BLaER1 (cell line): ENCODE data around the gene PNKP.
A peak's percentile ranks its signal among the peaks of the same experiment; 100 is the strongest.

Source experiments
- H3K27ac ChIP-seq: shearing (Covaris generic); formaldehyde crosslinking; 2 replicates; pipeline ENCODE4 v1.8.1; 2022
- H3K27me3 ChIP-seq: shearing (Covaris generic); formaldehyde crosslinking; 2 replicates; pipeline ENCODE4 v1.8.1; 2022
- H3K36me3 ChIP-seq: shearing (Covaris generic); formaldehyde crosslinking; 2 replicates; pipeline ENCODE4 v1.8.1; 2022
- H3K4me1 ChIP-seq: shearing (Covaris generic); formaldehyde crosslinking; 2 replicates; pipeline ENCODE4 v1.8.1; 2022
- H3K4me2 ChIP-seq: shearing (Covaris generic); formaldehyde crosslinking; 2 replicates; pipeline ENCODE4 v1.8.1; 2022
- H3K4me3 ChIP-seq: shearing (Covaris generic); formaldehyde crosslinking; 2 replicates; pipeline ENCODE4 v1.8.1; 2022
- H3K9ac ChIP-seq: shearing (Covaris generic); formaldehyde crosslinking; 2 replicates; pipeline ENCODE4 v1.8.1; 2022
- H3K9me3 ChIP-seq: shearing (Covaris generic); formaldehyde crosslinking; 2 replicates; pipeline ENCODE4 v1.8.1; 2022
- H4K20me1 ChIP-seq: shearing (Covaris generic); formaldehyde crosslinking; 2 replicates; pipeline ENCODE4 v1.8.1; 2022
- Cebpa-rat ChIP-seq: shearing (Covaris generic); IDR thresholded peaks from 2 replicates; pipeline ENCODE4 v1.8.1; 2022

PNKP gene

DNA sequence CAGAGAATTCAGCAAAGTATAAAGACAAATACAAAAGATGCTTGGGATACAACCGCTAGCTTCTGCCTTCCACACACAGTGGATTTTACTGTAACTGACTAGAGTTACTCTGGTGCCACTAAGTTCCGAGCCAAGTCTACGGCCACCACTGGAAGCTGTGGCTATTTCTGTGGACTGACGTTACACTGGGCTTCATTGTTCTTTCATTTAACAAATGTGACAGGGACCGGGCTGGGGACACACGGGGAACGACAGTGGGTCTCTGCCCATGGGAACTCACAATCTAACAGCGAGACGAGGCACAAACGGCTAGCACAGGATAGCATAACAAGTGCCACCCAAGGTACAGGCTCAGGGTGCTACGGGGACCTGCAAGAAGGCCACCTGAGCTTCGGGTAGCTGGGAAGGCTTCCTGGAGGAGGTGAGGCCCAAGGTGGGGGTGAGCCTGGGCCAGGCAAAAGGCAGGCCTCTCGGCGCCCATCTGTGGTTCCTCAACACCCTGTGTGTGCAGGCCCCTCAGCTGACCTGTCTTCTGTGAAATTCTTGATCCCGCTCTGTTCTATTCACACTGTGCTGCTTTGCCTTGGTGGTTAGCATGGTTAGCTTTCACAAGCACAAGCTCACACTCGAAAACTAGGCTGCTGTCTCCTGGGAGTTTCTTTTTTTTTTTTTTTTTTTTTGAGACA is 39.6 kb upstream of the PNKP start:
- H3K9me3 ChIP-seq, result no peaks in the 10 kb centered on the region
- no peak overlapping the region for H3K9ac ChIP-seq
- H3K4me1 ChIP-seq, result peaks cover 85% of the 10 kb centered on the region
- no peak for TF ChIP-seq Cebpa-rat
- H3K36me3 ChIP-seq, result peaks cover 66% of the 10 kb centered on the region
- H3K27me3 ChIP-seq, result no peaks in the 10 kb centered on the region
- H4K20me1 ChIP-seq, result peaks cover 77% of the 10 kb centered on the region
- H3K27ac ChIP-seq, result no peak overlapping the region
- no peak overlapping the region for H3K4me3 ChIP-seq
- H3K4me2 ChIP-seq, result peak overlapping the region; percentile 66

GRCh38 chr19:49904136-49904535 is 36.8 kb upstream of the PNKP start:
- Histone ChIP-seq H4K20me1 (peaks cover 48% of the 10 kb centered on the region), H3K27me3 (no peaks in the 10 kb centered on the region), H3K4me3 (no peak overlapping the region), H3K27ac (0 out of 2 replicates have a peak overlapping the region, but pooled peaks have one; percentile 26), H3K36me3 (peaks cover 38% of the 10 kb centered on the region), H3K4me1 (peaks cover 94% of the 10 kb centered on the region), H3K9me3 (no peaks in the 10 kb centered on the region), H3K4me2 (peak overlapping the region; percentile 66), H3K9ac (peak overlapping the region; percentile 41; the same call in 1 of the 2 replicates)
- no peak for TF ChIP-seq Cebpa-rat

- Histone ChIP-seq H3K4me1 (peaks cover 73% of the 10 kb centered on the region), H3K4me3 (peak within 1 kb of the TSS; percentile 61), H3K9me3 (no peaks in the 10 kb centered on the region), H3K27ac (peak within 1 kb of the TSS; percentile 91), H3K9ac (peak within 1 kb of the TSS; percentile 72), H4K20me1 (no peaks in the 10 kb centered on the region), H3K4me2 (peak within 1 kb of the TSS; percentile 99), H3K27me3 (no peaks in the 10 kb centered on the region), H3K36me3 (no peaks in the 10 kb centered on the region)
- no peak for TF ChIP-seq Cebpa-rat
These were observed 29.7 kb upstream of the PNKP start, which contains the start of gene IL4I1 for GRCh38 chr19:49896863-49897621. Gene IL4I1, minus strand, starts transcription at chr19:49896887. Its CDS starts 727 bp downstream, at chr19:49896160.

DNA sequence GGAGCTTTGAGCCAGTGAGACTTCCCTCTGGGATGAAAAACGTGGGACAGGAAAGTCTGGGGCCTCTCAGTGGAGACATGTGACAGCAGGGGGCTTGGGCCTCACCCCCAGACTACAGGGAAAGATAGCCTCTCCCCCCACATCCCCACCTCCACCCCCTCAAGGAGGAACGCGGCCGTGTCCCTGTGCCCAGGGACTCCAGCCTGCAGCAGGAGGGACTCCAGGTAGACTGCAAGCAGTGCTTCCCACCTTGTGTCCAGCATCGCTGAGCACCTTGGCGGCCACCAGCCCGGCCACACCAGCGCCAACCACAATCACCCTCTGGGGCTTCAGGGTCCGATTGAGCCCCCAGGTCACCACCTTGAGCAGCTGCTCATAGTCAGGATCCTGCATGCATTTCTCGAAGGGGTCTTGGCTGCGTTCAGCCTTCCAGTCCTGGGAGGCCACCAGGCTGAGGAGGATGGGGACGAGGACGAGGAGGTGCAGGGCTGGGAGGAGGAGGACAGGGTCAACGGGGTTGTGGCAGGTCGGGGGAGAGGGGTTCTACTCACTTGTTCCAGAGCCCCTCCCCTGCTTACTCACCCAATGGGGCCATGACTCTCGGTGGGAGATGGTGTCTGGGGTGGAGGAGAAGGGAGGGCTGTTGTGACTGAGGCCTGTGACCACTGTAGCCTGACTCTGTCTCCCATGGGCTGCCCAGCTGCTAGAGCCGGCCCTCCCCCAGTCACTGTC is 28.4 kb upstream of the PNKP start:
- Histone ChIP-seq H3K27me3 (no peaks in the 10 kb centered on the region), H3K4me1 (peaks cover 72% of the 10 kb centered on the region), H3K9me3 (no peaks in the 10 kb centered on the region), H3K36me3 (no peaks in the 10 kb centered on the region), H3K9ac (peak overlapping the region; percentile 72), H4K20me1 (no peaks in the 10 kb centered on the region), H3K27ac (peak overlapping the region; percentile 91), H3K4me2 (peak overlapping the region; percentile 99), H3K4me3 (peak overlapping the region; percentile 61)
- no peak for TF ChIP-seq Cebpa-rat

DNA sequence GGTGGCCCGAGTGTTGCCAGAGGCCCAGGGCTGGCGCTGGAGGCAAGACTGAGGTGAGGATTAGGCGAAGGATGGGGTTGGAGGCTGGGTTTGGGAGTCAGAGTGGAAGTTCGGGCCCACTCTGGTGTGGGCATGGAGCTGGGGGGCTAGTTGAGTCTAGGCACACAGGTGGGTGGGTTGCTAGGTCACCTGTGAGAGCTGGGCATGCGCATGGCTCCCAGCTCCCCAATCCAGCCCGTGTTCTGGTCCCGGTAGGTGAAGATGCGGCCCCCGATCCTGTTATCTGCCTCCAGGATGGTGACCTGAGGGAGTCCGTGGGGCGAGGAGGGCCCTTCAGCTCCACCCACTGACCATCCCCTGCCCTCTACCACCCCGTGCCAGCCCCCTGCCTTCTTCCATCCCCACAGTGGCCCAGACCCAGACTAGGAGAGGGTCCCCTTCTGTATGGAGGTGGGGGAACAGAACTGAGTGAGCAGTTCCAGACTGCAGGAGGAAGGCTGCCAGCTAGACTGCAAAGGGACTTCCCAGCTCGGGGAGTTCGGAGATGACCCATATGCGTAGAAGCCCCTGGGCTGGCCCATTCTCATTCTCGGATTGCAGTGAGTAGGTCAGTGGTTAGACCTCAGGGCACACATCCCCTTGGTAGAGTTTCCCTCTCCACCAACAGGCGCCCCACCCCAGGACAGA is 27.6 kb upstream of the PNKP start:
- Histone ChIP-seq H4K20me1 (no peaks in the 10 kb centered on the region), H3K4me3 (no peak overlapping the region), H3K4me1 (peaks cover 69% of the 10 kb centered on the region), H3K9me3 (no peaks in the 10 kb centered on the region), H3K4me2 (peak overlapping the region; percentile 99), H3K36me3 (no peaks in the 10 kb centered on the region), H3K9ac (no peak overlapping the region), H3K27me3 (no peaks in the 10 kb centered on the region), H3K27ac (peak overlapping the region; percentile 30; the same call in 1 of the 2 replicates)
- no peak for TF ChIP-seq Cebpa-rat

DNA sequence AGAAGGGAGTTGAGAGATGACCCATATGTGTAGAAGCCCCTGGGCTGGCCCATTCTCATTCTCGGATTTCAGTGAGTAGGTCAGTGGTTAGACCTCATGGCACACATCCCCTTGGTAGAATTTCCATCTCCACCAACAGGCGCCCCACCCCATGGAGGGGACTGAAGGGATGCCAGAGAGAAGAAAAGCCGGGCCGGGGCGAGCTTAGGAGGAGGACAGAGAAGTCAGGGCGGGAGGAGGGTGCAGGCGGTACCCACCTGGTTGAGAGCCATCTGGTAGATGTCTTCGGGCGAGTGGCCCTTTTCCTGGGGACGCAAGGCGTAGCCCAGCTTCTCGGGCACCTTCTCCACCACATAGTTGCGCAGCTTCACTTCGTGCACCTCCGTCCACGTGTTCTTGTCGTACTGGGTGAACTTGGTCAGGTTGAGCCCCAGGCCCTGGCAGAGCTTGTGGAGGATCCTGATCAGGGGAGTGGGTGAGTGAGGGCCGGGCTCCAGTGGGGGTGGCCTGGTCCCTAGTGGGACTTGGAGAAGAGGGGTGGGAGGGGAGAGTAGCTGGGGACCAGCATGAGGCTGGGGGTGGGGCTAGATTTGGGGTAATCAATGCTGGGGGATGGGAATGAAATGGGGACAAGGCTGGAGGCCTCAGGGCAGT is 26.8 kb upstream of the PNKP start:
- H3K4me2 ChIP-seq, result 0 out of 2 replicates have a peak overlapping the region, but pooled peaks have one; percentile 99

DNA sequence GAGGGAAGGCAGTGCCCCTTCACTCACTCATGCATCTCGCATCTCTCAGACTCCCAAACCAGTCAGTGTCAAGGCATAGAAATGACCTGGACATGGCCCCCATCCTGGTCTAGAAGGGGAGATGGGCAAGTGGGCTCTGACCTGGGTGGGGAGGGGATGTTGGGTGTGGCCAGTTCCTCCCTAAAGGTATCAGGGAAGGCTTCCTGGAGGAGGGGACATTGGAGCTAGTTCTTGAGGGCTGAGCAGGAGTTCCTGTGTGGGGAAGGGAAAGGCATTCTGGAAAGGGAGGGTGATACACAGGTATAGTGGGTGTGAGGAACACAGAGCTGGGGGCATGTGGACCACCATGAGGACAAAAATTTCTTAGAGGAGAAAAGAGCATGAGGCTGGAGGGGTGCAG is 25.3 kb upstream of the PNKP start:
- H3K4me1 ChIP-seq, result peaks cover 63% of the 10 kb centered on the region
- H4K20me1 ChIP-seq, result no peaks in the 10 kb centered on the region
- H3K4me2 ChIP-seq, result no peak overlapping the region
- TF ChIP-seq Cebpa-rat, result no peak
- H3K27me3 ChIP-seq, result no peaks in the 10 kb centered on the region
- H3K9ac ChIP-seq, result no peak overlapping the region
- peaks cover 14% of the 10 kb centered on the region; the same call in 1 of the 2 replicates for H3K36me3 ChIP-seq
- H3K4me3 ChIP-seq, result no peak overlapping the region
- no peaks in the 10 kb centered on the region for H3K9me3 ChIP-seq
- no peak overlapping the region for H3K27ac ChIP-seq

More for the DNA sequence above, 26.8 kb upstream of the PNKP start:
- no peaks in the 10 kb centered on the region for H3K9me3 ChIP-seq
- no peak for TF ChIP-seq Cebpa-rat
- H3K27ac ChIP-seq, result no peak overlapping the region
- H4K20me1 ChIP-seq, result no peaks in the 10 kb centered on the region
- H3K4me3 ChIP-seq, result no peak overlapping the region
- peaks cover 69% of the 10 kb centered on the region for H3K4me1 ChIP-seq
- H3K36me3 ChIP-seq, result peaks cover 7% of the 10 kb centered on the region; the same call in 1 of the 2 replicates
- no peak overlapping the region for H3K9ac ChIP-seq
- H3K27me3 ChIP-seq, result no peaks in the 10 kb centered on the region

GRCh38 chr19:49891393-49891792 is 24.0 kb upstream of the PNKP start:
- Histone ChIP-seq H3K9me3 (no peaks in the 10 kb centered on the region), H3K4me2 (peak overlapping the region; percentile 65), H3K9ac (0 out of 2 replicates have a peak overlapping the region, but pooled peaks have one; percentile 24), H3K27ac (peak overlapping the region; percentile 68), H3K36me3 (peaks cover 18% of the 10 kb centered on the region; the same call in 1 of the 2 replicates), H3K4me3 (no peak overlapping the region), H3K27me3 (no peaks in the 10 kb centered on the region), H3K4me1 (peaks cover 61% of the 10 kb centered on the region), H4K20me1 (no peaks in the 10 kb centered on the region)
- no peak for TF ChIP-seq Cebpa-rat
